Stimulated activated CD8-positive, alpha-beta memory T cell treated with anti-CD3 and anti-CD28 coated beads, Interleukin-12 subunit alpha, Interleukin-12 subunit beta, amount 100 ng/mL, for 24 hours (primary cell): ENCODE measurements around the gene AOPEP.
A peak's percentile ranks its signal among the peaks of the same experiment; 100 is the strongest.

Experiments used
- DNase-seq: peaks from one replicate; pipeline ENCODE4 v3.0.0-alpha.2; 2020; ENCODE audit errors: extremely low read depth

Gene AOPEP

GRCh38 chr9:95032580-95033341 is 306.3 kb downstream of the AOPEP start:
- DNase-seq: no peak

GRCh38 chr9:95035846-95036245 is 309.3 kb downstream of the AOPEP start:
- no peak for DNase-seq

GRCh38 chr9:95036676-95037075 is 310.2 kb downstream of the AOPEP start:
- no peak for DNase-seq

- no peak for DNase-seq
Measured at GRCh38 chr9:95037789-95038521, 311.5 kb downstream of the AOPEP start.

GRCh38 chr9:95038666-95039065 is 312.2 kb downstream of the AOPEP start:
- no peak for DNase-seq

- no peak for DNase-seq
Measured at GRCh38 chr9:95040106-95040505, 313.6 kb downstream of the AOPEP start.

GRCh38 chr9:95043826-95044225 is 317.3 kb downstream of the AOPEP start:
- no peak for DNase-seq

GRCh38 chr9:95044731-95045508 is 318.4 kb downstream of the AOPEP start:
- DNase-seq: no peak

- DNase-seq: no peak
Measured at GRCh38 chr9:95045751-95046150, 319.3 kb downstream of the AOPEP start.

GRCh38 chr9:95047452-95048224 is 321.1 kb downstream of the AOPEP start:
- no peak for DNase-seq

- DNase-seq: peak; percentile 10
Measured at GRCh38 chr9:95048225-95049087, 322.0 kb downstream of the AOPEP start.

- no peak for DNase-seq
Measured at GRCh38 chr9:95049761-95050160, 323.3 kb downstream of the AOPEP start.

- no peak for DNase-seq
Measured at GRCh38 chr9:95053611-95054570, 327.4 kb downstream of the AOPEP start.

GRCh38 chr9:95055334-95055850 is 328.9 kb downstream of the AOPEP start:
- no peak for DNase-seq

GRCh38 chr9:95055851-95056551 is 329.5 kb downstream of the AOPEP start:
- no peak for DNase-seq

- DNase-seq: no peak
Measured at GRCh38 chr9:95057101-95057500, 330.6 kb downstream of the AOPEP start.

- no peak for DNase-seq
Measured at GRCh38 chr9:95058121-95058785, 331.8 kb downstream of the AOPEP start.

- no peak for DNase-seq
Measured at GRCh38 chr9:95058795-95059386, 332.4 kb downstream of the AOPEP start.
